Measurements from ENCODE around the gene ATP8A2. TPM values are rescaled to one million over a fixed set of nuclear protein-coding genes. Genes with fewer than 3 reads are reported as not detected.

ATP8A2 gene
- total RNA-seq, 1 experiment from 2014 or later = 5.2 TPM

DNA sequence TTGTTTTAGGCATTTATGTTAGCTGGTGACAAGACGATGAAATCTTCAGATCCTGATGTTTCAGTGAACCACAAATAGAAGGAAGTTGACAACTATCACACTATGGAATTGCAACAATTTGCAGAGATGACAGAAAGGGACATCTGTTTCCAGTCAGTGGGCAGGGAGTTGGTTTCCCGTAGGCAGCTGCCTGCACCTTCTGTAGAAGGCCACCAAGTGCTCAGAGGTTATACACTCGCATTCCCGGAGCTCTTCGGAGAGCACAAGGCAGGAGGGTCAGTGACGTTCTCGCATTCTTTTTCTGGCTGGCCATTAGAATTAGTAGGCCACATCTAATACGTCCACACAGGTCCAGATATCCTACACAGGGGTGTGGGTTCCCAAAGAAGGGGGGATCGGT is 550.6 kb downstream of the ATP8A2 start (continued):
- TF ChIP-seq, protein P1, sequence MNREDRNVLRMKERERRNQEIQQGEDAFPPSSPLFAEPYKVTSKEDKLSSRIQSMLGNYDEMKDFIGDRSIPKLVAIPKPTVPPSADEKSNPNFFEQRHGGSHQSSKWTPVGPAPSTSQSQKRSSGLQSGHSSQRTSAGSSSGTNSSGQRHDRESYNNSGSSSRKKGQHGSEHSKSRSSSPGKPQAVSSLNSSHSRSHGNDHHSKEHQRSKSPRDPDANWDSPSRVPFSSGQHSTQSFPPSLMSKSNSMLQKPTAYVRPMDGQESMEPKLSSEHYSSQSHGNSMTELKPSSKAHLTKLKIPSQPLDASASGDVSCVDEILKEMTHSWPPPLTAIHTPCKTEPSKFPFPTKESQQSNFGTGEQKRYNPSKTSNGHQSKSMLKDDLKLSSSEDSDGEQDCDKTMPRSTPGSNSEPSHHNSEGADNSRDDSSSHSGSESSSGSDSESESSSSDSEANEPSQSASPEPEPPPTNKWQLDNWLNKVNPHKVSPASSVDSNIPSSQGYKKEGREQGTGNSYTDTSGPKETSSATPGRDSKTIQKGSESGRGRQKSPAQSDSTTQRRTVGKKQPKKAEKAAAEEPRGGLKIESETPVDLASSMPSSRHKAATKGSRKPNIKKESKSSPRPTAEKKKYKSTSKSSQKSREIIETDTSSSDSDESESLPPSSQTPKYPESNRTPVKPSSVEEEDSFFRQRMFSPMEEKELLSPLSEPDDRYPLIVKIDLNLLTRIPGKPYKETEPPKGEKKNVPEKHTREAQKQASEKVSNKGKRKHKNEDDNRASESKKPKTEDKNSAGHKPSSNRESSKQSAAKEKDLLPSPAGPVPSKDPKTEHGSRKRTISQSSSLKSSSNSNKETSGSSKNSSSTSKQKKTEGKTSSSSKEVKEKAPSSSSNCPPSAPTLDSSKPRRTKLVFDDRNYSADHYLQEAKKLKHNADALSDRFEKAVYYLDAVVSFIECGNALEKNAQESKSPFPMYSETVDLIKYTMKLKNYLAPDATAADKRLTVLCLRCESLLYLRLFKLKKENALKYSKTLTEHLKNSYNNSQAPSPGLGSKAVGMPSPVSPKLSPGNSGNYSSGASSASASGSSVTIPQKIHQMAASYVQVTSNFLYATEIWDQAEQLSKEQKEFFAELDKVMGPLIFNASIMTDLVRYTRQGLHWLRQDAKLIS (CRISPR knock-in tag; IDR thresholded peaks at IDR 0.05; ENCODE audit: borderline replicate concordance) = no peak
- TF ChIP-seq, protein P2, sequence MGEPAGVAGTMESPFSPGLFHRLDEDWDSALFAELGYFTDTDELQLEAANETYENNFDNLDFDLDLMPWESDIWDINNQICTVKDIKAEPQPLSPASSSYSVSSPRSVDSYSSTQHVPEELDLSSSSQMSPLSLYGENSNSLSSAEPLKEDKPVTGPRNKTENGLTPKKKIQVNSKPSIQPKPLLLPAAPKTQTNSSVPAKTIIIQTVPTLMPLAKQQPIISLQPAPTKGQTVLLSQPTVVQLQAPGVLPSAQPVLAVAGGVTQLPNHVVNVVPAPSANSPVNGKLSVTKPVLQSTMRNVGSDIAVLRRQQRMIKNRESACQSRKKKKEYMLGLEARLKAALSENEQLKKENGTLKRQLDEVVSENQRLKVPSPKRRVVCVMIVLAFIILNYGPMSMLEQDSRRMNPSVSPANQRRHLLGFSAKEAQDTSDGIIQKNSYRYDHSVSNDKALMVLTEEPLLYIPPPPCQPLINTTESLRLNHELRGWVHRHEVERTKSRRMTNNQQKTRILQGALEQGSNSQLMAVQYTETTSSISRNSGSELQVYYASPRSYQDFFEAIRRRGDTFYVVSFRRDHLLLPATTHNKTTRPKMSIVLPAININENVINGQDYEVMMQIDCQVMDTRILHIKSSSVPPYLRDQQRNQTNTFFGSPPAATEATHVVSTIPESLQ (CRISPR knock-in tag; IDR thresholded peaks at IDR 0.05) = no peak
- no peak for TF ChIP-seq PRRX2 (CRISPR knock-in tag; IDR thresholded peaks at IDR 0.05)
- TF ChIP-seq NFE2L1 (CRISPR knock-in tag; IDR thresholded peaks at IDR 0.05) = no peak
- TF ChIP-seq HMGA2 (CRISPR knock-in tag; IDR thresholded peaks at IDR 0.05) = no peak
- TF ChIP-seq GRHL2 (CRISPR knock-in tag; IDR thresholded peaks at IDR 0.05; ENCODE audit: insufficient replicate concordance, severe bottlenecking) = no peak
- TF ChIP-seq, protein P3, sequence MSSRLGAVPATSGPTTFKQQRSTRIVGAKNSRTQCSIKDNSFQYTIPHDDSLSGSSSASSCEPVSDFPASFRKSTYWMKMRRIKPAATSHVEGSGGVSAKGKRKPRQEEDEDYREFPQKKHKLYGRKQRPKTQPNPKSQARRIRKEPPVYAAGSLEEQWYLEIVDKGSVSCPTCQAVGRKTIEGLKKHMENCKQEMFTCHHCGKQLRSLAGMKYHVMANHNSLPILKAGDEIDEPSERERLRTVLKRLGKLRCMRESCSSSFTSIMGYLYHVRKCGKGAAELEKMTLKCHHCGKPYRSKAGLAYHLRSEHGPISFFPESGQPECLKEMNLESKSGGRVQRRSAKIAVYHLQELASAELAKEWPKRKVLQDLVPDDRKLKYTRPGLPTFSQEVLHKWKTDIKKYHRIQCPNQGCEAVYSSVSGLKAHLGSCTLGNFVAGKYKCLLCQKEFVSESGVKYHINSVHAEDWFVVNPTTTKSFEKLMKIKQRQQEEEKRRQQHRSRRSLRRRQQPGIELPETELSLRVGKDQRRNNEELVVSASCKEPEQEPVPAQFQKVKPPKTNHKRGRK (CRISPR knock-in tag; IDR thresholded peaks at IDR 0.05; ENCODE audit: borderline replicate concordance) = no peak
- TF ChIP-seq KAT7 (CRISPR knock-in tag; IDR thresholded peaks at IDR 0.05; ENCODE audit: borderline replicate concordance) = no peak
- TF ChIP-seq, protein P4, sequence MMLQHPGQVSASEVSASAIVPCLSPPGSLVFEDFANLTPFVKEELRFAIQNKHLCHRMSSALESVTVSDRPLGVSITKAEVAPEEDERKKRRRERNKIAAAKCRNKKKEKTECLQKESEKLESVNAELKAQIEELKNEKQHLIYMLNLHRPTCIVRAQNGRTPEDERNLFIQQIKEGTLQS (CRISPR knock-in tag; conservative IDR thresholded peaks at IDR 0.05) = no peak
- TF ChIP-seq, protein P5, sequence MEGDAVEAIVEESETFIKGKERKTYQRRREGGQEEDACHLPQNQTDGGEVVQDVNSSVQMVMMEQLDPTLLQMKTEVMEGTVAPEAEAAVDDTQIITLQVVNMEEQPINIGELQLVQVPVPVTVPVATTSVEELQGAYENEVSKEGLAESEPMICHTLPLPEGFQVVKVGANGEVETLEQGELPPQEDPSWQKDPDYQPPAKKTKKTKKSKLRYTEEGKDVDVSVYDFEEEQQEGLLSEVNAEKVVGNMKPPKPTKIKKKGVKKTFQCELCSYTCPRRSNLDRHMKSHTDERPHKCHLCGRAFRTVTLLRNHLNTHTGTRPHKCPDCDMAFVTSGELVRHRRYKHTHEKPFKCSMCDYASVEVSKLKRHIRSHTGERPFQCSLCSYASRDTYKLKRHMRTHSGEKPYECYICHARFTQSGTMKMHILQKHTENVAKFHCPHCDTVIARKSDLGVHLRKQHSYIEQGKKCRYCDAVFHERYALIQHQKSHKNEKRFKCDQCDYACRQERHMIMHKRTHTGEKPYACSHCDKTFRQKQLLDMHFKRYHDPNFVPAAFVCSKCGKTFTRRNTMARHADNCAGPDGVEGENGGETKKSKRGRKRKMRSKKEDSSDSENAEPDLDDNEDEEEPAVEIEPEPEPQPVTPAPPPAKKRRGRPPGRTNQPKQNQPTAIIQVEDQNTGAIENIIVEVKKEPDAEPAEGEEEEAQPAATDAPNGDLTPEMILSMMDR (IDR thresholded peaks at IDR 0.05) = no peak
- TF ChIP-seq ELF4 (CRISPR knock-in tag; IDR thresholded peaks at IDR 0.05; ENCODE audit: low read depth) = no peak
- TF ChIP-seq, protein P6, sequence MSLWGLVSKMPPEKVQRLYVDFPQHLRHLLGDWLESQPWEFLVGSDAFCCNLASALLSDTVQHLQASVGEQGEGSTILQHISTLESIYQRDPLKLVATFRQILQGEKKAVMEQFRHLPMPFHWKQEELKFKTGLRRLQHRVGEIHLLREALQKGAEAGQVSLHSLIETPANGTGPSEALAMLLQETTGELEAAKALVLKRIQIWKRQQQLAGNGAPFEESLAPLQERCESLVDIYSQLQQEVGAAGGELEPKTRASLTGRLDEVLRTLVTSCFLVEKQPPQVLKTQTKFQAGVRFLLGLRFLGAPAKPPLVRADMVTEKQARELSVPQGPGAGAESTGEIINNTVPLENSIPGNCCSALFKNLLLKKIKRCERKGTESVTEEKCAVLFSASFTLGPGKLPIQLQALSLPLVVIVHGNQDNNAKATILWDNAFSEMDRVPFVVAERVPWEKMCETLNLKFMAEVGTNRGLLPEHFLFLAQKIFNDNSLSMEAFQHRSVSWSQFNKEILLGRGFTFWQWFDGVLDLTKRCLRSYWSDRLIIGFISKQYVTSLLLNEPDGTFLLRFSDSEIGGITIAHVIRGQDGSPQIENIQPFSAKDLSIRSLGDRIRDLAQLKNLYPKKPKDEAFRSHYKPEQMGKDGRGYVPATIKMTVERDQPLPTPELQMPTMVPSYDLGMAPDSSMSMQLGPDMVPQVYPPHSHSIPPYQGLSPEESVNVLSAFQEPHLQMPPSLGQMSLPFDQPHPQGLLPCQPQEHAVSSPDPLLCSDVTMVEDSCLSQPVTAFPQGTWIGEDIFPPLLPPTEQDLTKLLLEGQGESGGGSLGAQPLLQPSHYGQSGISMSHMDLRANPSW (CRISPR knock-in tag; conservative IDR thresholded peaks at IDR 0.05; ENCODE audit: low read depth) = no peak
- no peak for TF ChIP-seq SOX15 (CRISPR knock-in tag; IDR thresholded peaks at IDR 0.05)
- no peak for TF ChIP-seq EMX1 (CRISPR knock-in tag; IDR thresholded peaks at IDR 0.05)
- TF ChIP-seq TCF7 (CRISPR knock-in tag; IDR thresholded peaks at IDR 0.05; ENCODE audit: low read depth) = no peak
- no peak for TF ChIP-seq JUN (CRISPR knock-in tag; IDR thresholded peaks at IDR 0.05)
- no peak for TF ChIP-seq TEAD1 (CRISPR knock-in tag; IDR thresholded peaks at IDR 0.05)

Measured in WTC11 (cell line).